GM23338 (cell line): ENCODE results near the gene CACNA1B. TPM values are rescaled to one million over a fixed set of nuclear protein-coding genes. Genes with fewer than 3 reads are reported as not detected.

Experiments
- ATAC-seq: fragments of 200-7000 bp; cut with Tn5 transposase; 3 replicates; pipeline ENCODE4 v1.9.1; 2020
- DNase-seq: peaks from one replicate; pipeline ENCODE4 v3.0.0-alpha.2; 2015; ENCODE audit warnings: low spot score
- H2AFZ ChIP-seq: fragments of 200-600 bp; sonication (generic); 2 replicates; pipeline ENCODE4 v1.8.0; 2016; ENCODE audit warnings: antibody characterized with exemption, mild to moderate bottlenecking, moderate library complexity
- H3F3A ChIP-seq: fragments of 200-600 bp; sonication (generic); replicated peaks from 2 replicates; pipeline ENCODE4 v1.8.0; 2017; ENCODE audit warnings: antibody characterized with exemption, mixed run types, low read depth
- H3K27ac ChIP-seq: fragments of 200-600 bp; sonication (generic); 2 replicates; pipeline ENCODE4 v1.6.1; 2016; ENCODE audit warnings: low read depth
- H3K27me3 ChIP-seq: fragments of 200-600 bp; sonication (generic); 2 replicates; pipeline ENCODE4 v1.8.0; 2016; ENCODE audit warnings: mild to moderate bottlenecking, mixed run types, moderate library complexity; ENCODE audit not compliant: insufficient read depth
- H3K36me3 ChIP-seq: fragments of 200-600 bp; sonication (generic); 2 replicates; pipeline ENCODE4 v1.8.0; 2016; ENCODE audit warnings: mild to moderate bottlenecking; ENCODE audit not compliant: insufficient read depth
- H3K4me1 ChIP-seq: fragments of 200-600 bp; sonication (generic); 2 replicates; pipeline ENCODE4 v1.8.0; 2016; ENCODE audit warnings: mild to moderate bottlenecking, moderate library complexity; ENCODE audit not compliant: insufficient read depth
- H3K4me2 ChIP-seq: fragments of 200-600 bp; sonication (generic); 2 replicates; pipeline ENCODE4 v1.7.1; 2017; ENCODE audit warnings: mixed run types
- H3K4me3 ChIP-seq: fragments of 200-600 bp; sonication (generic); 2 replicates; pipeline ENCODE4 v1.6.1; 2016; ENCODE audit warnings: mixed run types
- H3K79me2 ChIP-seq: fragments of 200-600 bp; sonication (generic); replicated peaks from 2 replicates; pipeline ENCODE4 v1.8.0; 2017; ENCODE audit warnings: mild to moderate bottlenecking; ENCODE audit not compliant: insufficient read depth
- H3K9me2 ChIP-seq: fragments of 200-600 bp; sonication (generic); 2 replicates; pipeline ENCODE4 v1.8.0; 2017; ENCODE audit not compliant: insufficient read depth
- H4K20me1 ChIP-seq: fragments of 200-600 bp; sonication (generic); replicated peaks from 2 replicates; pipeline ENCODE4 v1.8.0; 2017; ENCODE audit warnings: mild to moderate bottlenecking; ENCODE audit not compliant: insufficient read depth
- H3K27ac Mint-ChIP-seq: 2 replicates; pipeline ENCODE4 v1.8.0; 2020; ENCODE audit warnings: inconsistent platforms, mild to moderate bottlenecking, moderate library complexity, mixed read lengths
- H3K27me3 Mint-ChIP-seq: 3 replicates; pipeline ENCODE4 v1.8.0; 2022; ENCODE audit warnings: low read depth, mild to moderate bottlenecking, moderate library complexity, mixed read lengths, inconsistent platforms; ENCODE audit not compliant: insufficient read depth, poor library complexity
- H3K36me3 Mint-ChIP-seq: 3 replicates; pipeline ENCODE4 v1.8.0; 2021; ENCODE audit warnings: low read depth, mild to moderate bottlenecking, inconsistent platforms, moderate library complexity, mixed read lengths
- H3K4me1 Mint-ChIP-seq: 3 replicates; pipeline ENCODE4 v1.8.0; 2020; ENCODE audit warnings: mild to moderate bottlenecking, inconsistent platforms, mixed read lengths
- H3K4me3 Mint-ChIP-seq: 3 replicates; pipeline ENCODE4 v1.8.0; 2021; ENCODE audit warnings: moderate library complexity, mild to moderate bottlenecking, inconsistent platforms, mixed read lengths
- H3K9me3 Mint-ChIP-seq: 3 replicates; pipeline ENCODE4 v1.8.0; 2020; ENCODE audit warnings: moderate library complexity, mild to moderate bottlenecking, inconsistent platforms, mixed read lengths
- CREB1 ChIP-seq: fragments of 250-450 bp; sonication (Bioruptor Pico); IDR thresholded peaks from 2 replicates; pipeline ENCODE4 v1.5.0; 2020; ENCODE audit warnings: low read depth, mild to moderate bottlenecking, moderate library complexity
- EZH2 ChIP-seq: fragments of 200-600 bp; sonication (generic); IDR thresholded peaks from one replicate; pipeline ENCODE4 v1.8.0; 2017; ENCODE audit warnings: antibody characterized with exemption, mild to moderate bottlenecking, low read depth; ENCODE audit not compliant: unreplicated experiment
- EZH2phosphoT487 ChIP-seq: fragments of 200-600 bp; sonication (generic); IDR thresholded peaks from one replicate; pipeline ENCODE4 v1.8.1; 2018; ENCODE audit warnings: antibody characterized with exemption; ENCODE audit not compliant: unreplicated experiment
- JUNB ChIP-seq: IDR thresholded peaks from one replicate; pipeline ENCODE4 v1.6.1; 2016; ENCODE audit warnings: antibody characterized with exemption; ENCODE audit not compliant: unreplicated experiment
- NANOG ChIP-seq: IDR thresholded peaks from 2 replicates; pipeline ENCODE4 v1.6.1; 2016; ENCODE audit warnings: antibody characterized with exemption, borderline replicate concordance
- POLR2AphosphoS5 ChIP-seq: IDR thresholded peaks from 2 replicates; pipeline ENCODE4 v1.6.1; 2016; ENCODE audit warnings: antibody characterized with exemption, low read depth
- STAT1 ChIP-seq: IDR thresholded peaks from one replicate; pipeline ENCODE4 v1.6.1; 2016; ENCODE audit warnings: antibody characterized with exemption; ENCODE audit not compliant: unreplicated experiment
- ZNF114 ChIP-seq: fragments of 250-450 bp; sonication (Bioruptor Pico); IDR thresholded peaks from 2 replicates; pipeline ENCODE4 v1.5.0; 2020; ENCODE audit warnings: mild to moderate bottlenecking, moderate library complexity
- ZNF331 ChIP-seq: fragments of 250-450 bp; sonication (Bioruptor Pico); IDR thresholded peaks from 2 replicates; pipeline ENCODE4 v1.5.0; 2020; ENCODE audit warnings: low read depth, mild to moderate bottlenecking, moderate library complexity
- polyA plus RNA-seq: library from polyadenylated mRNA; unstranded; fragments of >200 nt; fragmentation: Nextera tagmentation; extraction: Ambion mirVana; gene quantifications from 2 replicates; pipeline ENCODE4 v1.2.1, GENCODE V29; 2016
- total RNA-seq: library from RNA; depleted of rRNA; stranded (reverse); fragments of >200 nt; shearing (Covaris generic); gene quantifications from 2 replicates; pipeline ENCODE4 v1.2.3, GENCODE V29; 2014
- TF ChIP-seq, protein P1 (sequence below): fragments of 250-450 bp; sonication (Bioruptor Pico); IDR thresholded peaks from 2 replicates; pipeline ENCODE4 v1.5.0; 2020; ENCODE audit warnings: mild to moderate bottlenecking, moderate library complexity
- TF ChIP-seq, protein P2 (sequence below), 2 experiments: fragments of 200-600 bp in 1 of 2; sonication (generic) in 1 of 2; conservative IDR thresholded peaks; 2 replicates each; pipeline versions ENCODE4 v1.5.1 to v1.6.1; 2016 to 2017; ENCODE audit warnings: antibody characterized with exemption in 2 of 2, low read depth in 2 of 2, mild to moderate bottlenecking in 2 of 2, moderate library complexity in 1 of 2
- TF ChIP-seq, protein P3 (sequence below): IDR thresholded peaks from one replicate; pipeline ENCODE4 v1.6.1; 2018; ENCODE audit warnings: antibody characterized with exemption; ENCODE audit not compliant: unreplicated experiment
- TF ChIP-seq, protein P4 (sequence below): IDR thresholded peaks from 2 replicates; pipeline ENCODE4 v1.6.1; 2016; ENCODE audit warnings: antibody characterized with exemption

The CACNA1B gene
- total and polyA plus RNA-seq, 2 experiments from 2014 or later = 1.1 to 10.4 TPM

DNA sequence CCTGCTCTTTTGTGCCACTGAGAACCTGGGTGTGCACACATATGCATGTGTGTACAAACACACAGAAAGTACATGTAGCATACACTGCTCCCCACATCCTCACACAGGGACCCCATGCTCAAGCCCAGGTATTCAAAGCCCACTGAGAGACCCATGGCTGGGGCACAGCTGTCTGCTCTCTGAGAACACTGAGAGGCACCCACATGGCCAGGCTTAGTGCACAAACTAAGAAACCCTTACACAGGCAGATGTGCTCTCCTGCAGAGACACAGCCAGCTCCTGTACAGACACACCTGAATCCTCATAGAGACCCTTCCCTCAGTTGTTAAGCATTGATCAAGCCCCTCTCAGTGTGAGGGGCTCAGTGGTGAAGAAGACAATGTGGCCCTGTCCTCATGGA, 92.5 kb downstream of the CACNA1B start:
- H3K9me2 ChIP-seq = no peaks in the 10 kb centered on the region
- Mint-ChIP-seq H3K27ac (no peak overlapping the region), H3K4me1 (no peaks in the 10 kb centered on the region; the same call in 2 of the 3 replicates), H3K36me3 (peaks cover 9% of the 10 kb centered on the region; the same call in 1 of the 3 replicates), H3K4me3 (no peak overlapping the region; the same call in 2 of the 3 replicates), H3K9me3 (no peaks in the 10 kb centered on the region), H3K27me3 (peaks cover 2% of the 10 kb centered on the region)
- no peaks in the 10 kb centered on the region for H3K36me3 ChIP-seq
- H3F3A ChIP-seq = no peaks in the 10 kb centered on the region
- H3K79me2 ChIP-seq = no peaks in the 10 kb centered on the region
- H4K20me1 ChIP-seq = no peaks in the 10 kb centered on the region; the same call in 1 of the 2 replicates
- ATAC-seq (no peak), DNase-seq (no peak)
- H3K27me3 ChIP-seq = no peaks in the 10 kb centered on the region
- H3K27ac ChIP-seq = no peak overlapping the region
- H2AFZ ChIP-seq = no peak overlapping the region
- H3K4me3 ChIP-seq = no peak overlapping the region
- no peak overlapping the region for H3K4me2 ChIP-seq
- no peaks in the 10 kb centered on the region for H3K4me1 ChIP-seq
- TF ChIP-seq, protein P1, sequence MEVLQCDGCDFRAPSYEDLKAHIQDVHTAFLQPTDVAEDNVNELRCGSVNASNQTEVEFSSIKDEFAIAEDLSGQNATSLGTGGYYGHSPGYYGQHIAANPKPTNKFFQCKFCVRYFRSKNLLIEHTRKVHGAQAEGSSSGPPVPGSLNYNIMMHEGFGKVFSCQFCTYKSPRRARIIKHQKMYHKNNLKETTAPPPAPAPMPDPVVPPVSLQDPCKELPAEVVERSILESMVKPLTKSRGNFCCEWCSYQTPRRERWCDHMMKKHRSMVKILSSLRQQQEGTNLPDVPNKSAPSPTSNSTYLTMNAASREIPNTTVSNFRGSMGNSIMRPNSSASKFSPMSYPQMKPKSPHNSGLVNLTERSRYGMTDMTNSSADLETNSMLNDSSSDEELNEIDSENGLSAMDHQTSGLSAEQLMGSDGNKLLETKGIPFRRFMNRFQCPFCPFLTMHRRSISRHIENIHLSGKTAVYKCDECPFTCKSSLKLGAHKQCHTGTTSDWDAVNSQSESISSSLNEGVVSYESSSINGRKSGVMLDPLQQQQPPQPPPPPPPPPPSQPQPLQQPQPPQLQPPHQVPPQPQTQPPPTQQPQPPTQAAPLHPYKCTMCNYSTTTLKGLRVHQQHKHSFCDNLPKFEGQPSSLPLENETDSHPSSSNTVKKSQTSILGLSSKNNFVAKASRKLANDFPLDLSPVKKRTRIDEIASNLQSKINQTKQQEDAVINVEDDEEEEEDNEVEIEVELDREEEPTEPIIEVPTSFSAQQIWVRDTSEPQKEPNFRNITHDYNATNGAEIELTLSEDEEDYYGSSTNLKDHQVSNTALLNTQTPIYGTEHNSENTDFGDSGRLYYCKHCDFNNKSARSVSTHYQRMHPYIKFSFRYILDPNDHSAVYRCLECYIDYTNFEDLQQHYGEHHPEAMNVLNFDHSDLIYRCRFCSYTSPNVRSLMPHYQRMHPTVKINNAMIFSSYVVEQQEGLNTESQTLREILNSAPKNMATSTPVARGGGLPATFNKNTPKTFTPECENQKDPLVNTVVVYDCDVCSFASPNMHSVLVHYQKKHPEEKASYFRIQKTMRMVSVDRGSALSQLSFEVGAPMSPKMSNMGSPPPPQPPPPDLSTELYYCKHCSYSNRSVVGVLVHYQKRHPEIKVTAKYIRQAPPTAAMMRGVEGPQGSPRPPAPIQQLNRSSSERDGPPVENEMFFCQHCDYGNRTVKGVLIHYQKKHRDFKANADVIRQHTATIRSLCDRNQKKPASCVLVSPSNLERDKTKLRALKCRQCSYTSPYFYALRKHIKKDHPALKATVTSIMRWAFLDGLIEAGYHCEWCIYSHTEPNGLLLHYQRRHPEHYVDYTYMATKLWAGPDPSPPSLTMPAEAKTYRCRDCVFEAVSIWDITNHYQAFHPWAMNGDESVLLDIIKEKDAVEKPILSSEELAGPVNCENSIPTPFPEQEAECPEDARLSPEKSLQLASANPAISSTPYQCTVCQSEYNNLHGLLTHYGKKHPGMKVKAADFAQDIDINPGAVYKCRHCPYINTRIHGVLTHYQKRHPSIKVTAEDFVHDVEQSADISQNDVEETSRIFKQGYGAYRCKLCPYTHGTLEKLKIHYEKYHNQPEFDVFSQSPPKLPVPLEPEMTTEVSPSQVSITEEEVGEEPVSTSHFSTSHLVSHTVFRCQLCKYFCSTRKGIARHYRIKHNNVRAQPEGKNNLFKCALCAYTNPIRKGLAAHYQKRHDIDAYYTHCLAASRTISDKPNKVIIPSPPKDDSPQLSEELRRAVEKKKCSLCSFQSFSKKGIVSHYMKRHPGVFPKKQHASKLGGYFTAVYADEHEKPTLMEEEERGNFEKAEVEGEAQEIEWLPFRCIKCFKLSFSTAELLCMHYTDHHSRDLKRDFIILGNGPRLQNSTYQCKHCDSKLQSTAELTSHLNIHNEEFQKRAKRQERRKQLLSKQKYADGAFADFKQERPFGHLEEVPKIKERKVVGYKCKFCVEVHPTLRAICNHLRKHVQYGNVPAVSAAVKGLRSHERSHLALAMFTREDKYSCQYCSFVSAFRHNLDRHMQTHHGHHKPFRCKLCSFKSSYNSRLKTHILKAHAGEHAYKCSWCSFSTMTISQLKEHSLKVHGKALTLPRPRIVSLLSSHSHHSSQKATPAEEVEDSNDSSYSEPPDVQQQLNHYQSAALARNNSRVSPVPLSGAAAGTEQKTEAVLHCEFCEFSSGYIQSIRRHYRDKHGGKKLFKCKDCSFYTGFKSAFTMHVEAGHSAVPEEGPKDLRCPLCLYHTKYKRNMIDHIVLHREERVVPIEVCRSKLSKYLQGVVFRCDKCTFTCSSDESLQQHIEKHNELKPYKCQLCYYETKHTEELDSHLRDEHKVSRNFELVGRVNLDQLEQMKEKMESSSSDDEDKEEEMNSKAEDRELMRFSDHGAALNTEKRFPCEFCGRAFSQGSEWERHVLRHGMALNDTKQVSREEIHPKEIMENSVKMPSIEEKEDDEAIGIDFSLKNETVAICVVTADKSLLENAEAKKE (CRISPR knock-in tag) = no peak
- TF ChIP-seq, protein P2, sequence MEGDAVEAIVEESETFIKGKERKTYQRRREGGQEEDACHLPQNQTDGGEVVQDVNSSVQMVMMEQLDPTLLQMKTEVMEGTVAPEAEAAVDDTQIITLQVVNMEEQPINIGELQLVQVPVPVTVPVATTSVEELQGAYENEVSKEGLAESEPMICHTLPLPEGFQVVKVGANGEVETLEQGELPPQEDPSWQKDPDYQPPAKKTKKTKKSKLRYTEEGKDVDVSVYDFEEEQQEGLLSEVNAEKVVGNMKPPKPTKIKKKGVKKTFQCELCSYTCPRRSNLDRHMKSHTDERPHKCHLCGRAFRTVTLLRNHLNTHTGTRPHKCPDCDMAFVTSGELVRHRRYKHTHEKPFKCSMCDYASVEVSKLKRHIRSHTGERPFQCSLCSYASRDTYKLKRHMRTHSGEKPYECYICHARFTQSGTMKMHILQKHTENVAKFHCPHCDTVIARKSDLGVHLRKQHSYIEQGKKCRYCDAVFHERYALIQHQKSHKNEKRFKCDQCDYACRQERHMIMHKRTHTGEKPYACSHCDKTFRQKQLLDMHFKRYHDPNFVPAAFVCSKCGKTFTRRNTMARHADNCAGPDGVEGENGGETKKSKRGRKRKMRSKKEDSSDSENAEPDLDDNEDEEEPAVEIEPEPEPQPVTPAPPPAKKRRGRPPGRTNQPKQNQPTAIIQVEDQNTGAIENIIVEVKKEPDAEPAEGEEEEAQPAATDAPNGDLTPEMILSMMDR (conservative IDR thresholded peaks at IDR 0.05; ENCODE audit: low read depth in 2 of 2) = no peak
- TF ChIP-seq, protein P3, sequence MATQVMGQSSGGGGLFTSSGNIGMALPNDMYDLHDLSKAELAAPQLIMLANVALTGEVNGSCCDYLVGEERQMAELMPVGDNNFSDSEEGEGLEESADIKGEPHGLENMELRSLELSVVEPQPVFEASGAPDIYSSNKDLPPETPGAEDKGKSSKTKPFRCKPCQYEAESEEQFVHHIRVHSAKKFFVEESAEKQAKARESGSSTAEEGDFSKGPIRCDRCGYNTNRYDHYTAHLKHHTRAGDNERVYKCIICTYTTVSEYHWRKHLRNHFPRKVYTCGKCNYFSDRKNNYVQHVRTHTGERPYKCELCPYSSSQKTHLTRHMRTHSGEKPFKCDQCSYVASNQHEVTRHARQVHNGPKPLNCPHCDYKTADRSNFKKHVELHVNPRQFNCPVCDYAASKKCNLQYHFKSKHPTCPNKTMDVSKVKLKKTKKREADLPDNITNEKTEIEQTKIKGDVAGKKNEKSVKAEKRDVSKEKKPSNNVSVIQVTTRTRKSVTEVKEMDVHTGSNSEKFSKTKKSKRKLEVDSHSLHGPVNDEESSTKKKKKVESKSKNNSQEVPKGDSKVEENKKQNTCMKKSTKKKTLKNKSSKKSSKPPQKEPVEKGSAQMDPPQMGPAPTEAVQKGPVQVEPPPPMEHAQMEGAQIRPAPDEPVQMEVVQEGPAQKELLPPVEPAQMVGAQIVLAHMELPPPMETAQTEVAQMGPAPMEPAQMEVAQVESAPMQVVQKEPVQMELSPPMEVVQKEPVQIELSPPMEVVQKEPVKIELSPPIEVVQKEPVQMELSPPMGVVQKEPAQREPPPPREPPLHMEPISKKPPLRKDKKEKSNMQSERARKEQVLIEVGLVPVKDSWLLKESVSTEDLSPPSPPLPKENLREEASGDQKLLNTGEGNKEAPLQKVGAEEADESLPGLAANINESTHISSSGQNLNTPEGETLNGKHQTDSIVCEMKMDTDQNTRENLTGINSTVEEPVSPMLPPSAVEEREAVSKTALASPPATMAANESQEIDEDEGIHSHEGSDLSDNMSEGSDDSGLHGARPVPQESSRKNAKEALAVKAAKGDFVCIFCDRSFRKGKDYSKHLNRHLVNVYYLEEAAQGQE = no peak
- TF ChIP-seq CREB1 (CRISPR knock-in tag) (no peak), NANOG (no peak), ZNF114 (CRISPR knock-in tag) (no peak), EZH2phosphoT487 (no peak), STAT1 (no peak), ZNF331 (CRISPR knock-in tag) (no peak), POLR2AphosphoS5 (no peak), JUNB (no peak), EZH2 (no peak)
- TF ChIP-seq, protein P4, sequence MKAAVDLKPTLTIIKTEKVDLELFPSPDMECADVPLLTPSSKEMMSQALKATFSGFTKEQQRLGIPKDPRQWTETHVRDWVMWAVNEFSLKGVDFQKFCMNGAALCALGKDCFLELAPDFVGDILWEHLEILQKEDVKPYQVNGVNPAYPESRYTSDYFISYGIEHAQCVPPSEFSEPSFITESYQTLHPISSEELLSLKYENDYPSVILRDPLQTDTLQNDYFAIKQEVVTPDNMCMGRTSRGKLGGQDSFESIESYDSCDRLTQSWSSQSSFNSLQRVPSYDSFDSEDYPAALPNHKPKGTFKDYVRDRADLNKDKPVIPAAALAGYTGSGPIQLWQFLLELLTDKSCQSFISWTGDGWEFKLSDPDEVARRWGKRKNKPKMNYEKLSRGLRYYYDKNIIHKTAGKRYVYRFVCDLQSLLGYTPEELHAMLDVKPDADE = no peak
